ENCODE data around the gene LUC7L.

Gene LUC7L

DNA sequence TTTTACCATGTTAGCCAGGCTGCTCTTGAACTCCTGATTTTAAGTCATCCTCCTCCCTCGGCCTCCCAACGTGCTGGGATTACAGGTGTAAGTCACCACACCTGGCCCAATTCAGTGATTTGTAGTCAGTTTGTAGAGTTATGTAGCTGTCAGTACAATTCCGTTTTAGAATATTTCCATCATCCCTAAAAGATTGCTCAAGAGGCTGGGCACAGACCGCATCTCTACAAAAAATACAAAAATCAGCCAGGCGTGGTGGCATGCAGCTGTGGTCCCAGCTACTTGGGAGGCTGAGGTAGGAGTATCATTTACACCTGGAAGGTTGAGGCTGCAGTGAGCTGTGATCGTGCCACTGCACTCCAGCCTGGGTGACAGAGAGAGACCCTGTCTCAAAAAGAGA, 25.9 kb upstream of the LUC7L start:
- no peaks in the 10 kb centered on the region for H3K27me3 ChIP-seq (ENCODE audit: insufficient read depth, poor library complexity, severe bottlenecking)
- TF ChIP-seq, protein P1, sequence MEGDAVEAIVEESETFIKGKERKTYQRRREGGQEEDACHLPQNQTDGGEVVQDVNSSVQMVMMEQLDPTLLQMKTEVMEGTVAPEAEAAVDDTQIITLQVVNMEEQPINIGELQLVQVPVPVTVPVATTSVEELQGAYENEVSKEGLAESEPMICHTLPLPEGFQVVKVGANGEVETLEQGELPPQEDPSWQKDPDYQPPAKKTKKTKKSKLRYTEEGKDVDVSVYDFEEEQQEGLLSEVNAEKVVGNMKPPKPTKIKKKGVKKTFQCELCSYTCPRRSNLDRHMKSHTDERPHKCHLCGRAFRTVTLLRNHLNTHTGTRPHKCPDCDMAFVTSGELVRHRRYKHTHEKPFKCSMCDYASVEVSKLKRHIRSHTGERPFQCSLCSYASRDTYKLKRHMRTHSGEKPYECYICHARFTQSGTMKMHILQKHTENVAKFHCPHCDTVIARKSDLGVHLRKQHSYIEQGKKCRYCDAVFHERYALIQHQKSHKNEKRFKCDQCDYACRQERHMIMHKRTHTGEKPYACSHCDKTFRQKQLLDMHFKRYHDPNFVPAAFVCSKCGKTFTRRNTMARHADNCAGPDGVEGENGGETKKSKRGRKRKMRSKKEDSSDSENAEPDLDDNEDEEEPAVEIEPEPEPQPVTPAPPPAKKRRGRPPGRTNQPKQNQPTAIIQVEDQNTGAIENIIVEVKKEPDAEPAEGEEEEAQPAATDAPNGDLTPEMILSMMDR (IDR thresholded peaks at IDR 0.05; ENCODE audit: poor library complexity, severe bottlenecking) = no peak
- DNase-seq (ENCODE audit: low spot score) (no peak), ATAC-seq (ENCODE audit: low read depth) (no peak)
- no peak overlapping the region for H3K4me3 ChIP-seq (ENCODE audit: severe bottlenecking)
- no peaks in the 10 kb centered on the region for H3K4me1 ChIP-seq (ENCODE audit: insufficient read depth, poor library complexity, severe bottlenecking)
- H3K36me3 ChIP-seq (ENCODE audit: low read depth) = peaks cover 16% of the 10 kb centered on the region
- no peaks in the 10 kb centered on the region for H3K9me3 ChIP-seq (ENCODE audit: severe bottlenecking)
- H3K27ac ChIP-seq (ENCODE audit: poor library complexity, severe bottlenecking) = no peak overlapping the region

- H3K4me3 ChIP-seq (ENCODE audit: severe bottlenecking) = no peak overlapping the region
- no peak for ATAC-seq (ENCODE audit: low read depth)
- no peaks in the 10 kb centered on the region for H3K4me1 ChIP-seq (ENCODE audit: insufficient read depth, poor library complexity, severe bottlenecking)
- no peaks in the 10 kb centered on the region for H3K9me3 ChIP-seq (ENCODE audit: severe bottlenecking)
- H3K36me3 ChIP-seq (ENCODE audit: low read depth) = peaks cover 17% of the 10 kb centered on the region
- H3K27ac ChIP-seq (ENCODE audit: poor library complexity, severe bottlenecking) = no peak overlapping the region
- TF ChIP-seq, protein P1 (IDR thresholded peaks at IDR 0.05; ENCODE audit: poor library complexity, severe bottlenecking) = no peak
- H3K27me3 ChIP-seq (ENCODE audit: insufficient read depth, poor library complexity, severe bottlenecking) = no peaks in the 10 kb centered on the region
- no peak for DNase-seq (ENCODE audit: low spot score)
Measured at GRCh38 chr16:254461-254860, 25.2 kb upstream of the LUC7L start.

DNA sequence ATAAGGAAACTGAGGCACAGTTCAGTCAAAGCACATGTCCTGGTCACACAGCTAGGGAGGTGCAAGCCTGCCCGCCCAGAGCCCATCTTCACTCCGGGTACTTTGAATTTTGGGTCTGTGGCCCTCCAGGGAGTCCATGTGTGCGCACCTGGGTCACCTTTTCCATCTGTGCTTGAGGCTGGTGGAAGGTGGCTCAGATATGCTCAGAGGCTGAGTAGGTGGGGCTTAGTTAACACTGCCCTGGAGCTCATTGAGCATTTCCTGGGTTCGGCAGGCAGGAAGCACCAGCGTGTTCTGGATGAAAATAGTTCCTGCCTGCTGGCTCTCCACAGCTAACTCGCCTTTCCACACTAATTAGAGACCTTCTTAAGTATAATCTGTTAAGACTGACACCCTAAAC, 24.6 kb upstream of the LUC7L start:
- TF ChIP-seq, protein P1 (IDR thresholded peaks at IDR 0.05; ENCODE audit: poor library complexity, severe bottlenecking) = no peak
- H3K36me3 ChIP-seq (ENCODE audit: low read depth) = peaks cover 12% of the 10 kb centered on the region
- ATAC-seq (ENCODE audit: low read depth) = no peak

DNA sequence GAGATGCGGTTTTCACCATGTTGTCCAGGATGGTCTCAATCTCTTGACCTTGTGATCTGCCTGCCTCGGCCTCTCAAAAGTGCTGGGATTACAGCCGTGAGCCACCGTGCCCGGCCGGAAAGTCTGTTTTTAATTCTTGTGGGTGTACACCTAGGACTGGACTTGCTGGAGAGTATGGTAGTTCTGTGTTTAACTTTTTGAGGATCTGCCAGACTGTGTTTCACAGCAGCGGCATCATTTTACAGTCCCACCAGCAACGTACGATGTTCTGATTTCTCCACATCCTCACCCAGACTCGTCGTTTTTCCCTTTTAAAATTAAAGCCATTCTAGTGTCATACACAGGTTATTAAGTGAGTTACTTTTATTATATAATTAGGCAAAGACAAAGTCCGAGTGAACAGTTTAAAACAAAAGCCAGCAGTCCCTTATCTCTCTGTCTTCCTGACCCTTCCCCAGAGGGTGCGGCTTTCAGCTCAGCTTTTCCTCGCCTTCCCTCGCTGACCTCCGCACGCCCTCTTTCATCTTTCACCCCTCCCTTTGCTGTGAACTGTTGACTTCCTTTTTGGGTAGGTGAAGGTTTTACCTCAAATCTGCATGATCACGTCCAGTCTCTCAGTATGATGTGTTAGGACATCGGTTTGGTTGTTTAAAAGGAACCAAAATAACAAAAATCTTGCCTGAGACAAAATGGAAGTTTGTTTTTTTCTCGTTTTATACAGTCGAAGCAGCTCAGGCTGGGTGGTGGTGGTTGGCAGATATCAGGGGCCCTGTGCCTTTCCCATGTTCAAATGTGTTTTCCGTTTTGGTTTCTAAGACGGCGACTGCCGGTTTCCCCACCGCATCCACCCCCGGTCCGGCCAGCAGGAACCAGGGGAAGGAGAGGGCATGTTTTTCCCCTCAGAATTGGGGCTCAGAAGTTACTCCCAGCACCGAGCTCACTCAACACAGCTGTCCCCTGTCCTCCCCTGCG, 23.4 kb upstream of the LUC7L start:
- no peaks in the 10 kb centered on the region for H3K9me3 ChIP-seq (ENCODE audit: severe bottlenecking)
- no peaks in the 10 kb centered on the region for H3K27me3 ChIP-seq (ENCODE audit: insufficient read depth, poor library complexity, severe bottlenecking)
- no peak overlapping the region for H3K27ac ChIP-seq (ENCODE audit: poor library complexity, severe bottlenecking)
- H3K36me3 ChIP-seq (ENCODE audit: low read depth) = peaks cover 12% of the 10 kb centered on the region
- ATAC-seq (ENCODE audit: low read depth) = no peak
- H3K4me1 ChIP-seq (ENCODE audit: insufficient read depth, poor library complexity, severe bottlenecking) = no peaks in the 10 kb centered on the region
- TF ChIP-seq, protein P1 (IDR thresholded peaks at IDR 0.05; ENCODE audit: poor library complexity, severe bottlenecking) = no peak
- no peak for DNase-seq (ENCODE audit: low spot score)
- H3K4me3 ChIP-seq (ENCODE audit: severe bottlenecking) = no peak overlapping the region

More for the DNA sequence above, 24.6 kb upstream of the LUC7L start:
- DNase-seq (ENCODE audit: low spot score) = no peak
- Histone ChIP-seq H3K9me3 (ENCODE audit: severe bottlenecking) (no peaks in the 10 kb centered on the region), H3K27ac (ENCODE audit: poor library complexity, severe bottlenecking) (no peak overlapping the region), H3K27me3 (ENCODE audit: insufficient read depth, poor library complexity, severe bottlenecking) (no peaks in the 10 kb centered on the region), H3K4me1 (ENCODE audit: insufficient read depth, poor library complexity, severe bottlenecking) (no peaks in the 10 kb centered on the region), H3K4me3 (ENCODE audit: severe bottlenecking) (no peak overlapping the region)

DNA sequence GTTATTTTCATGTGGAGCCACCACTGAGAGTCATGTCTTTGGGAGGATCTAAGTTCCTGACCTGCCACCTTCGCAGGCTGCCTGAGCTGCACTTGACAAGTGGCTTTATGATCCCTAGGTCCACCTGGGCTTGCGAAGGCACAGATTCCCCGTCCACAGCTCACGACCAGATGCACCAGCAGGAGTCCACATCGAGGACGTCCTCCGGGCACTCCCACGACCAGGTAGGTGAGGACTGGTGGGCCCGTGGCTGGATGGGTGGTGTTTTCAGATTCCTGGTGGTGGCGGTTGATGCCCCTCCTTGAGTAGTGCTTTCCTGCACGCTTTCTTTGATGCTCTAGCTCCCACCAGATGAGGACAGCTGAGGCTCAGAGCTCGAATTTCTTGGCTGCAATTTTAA, 20.2 kb upstream of the LUC7L start:
- TF ChIP-seq, protein P1 (IDR thresholded peaks at IDR 0.05; ENCODE audit: poor library complexity, severe bottlenecking) = no peak
- H3K4me1 ChIP-seq (ENCODE audit: insufficient read depth, poor library complexity, severe bottlenecking) = no peaks in the 10 kb centered on the region
- no peaks in the 10 kb centered on the region for H3K27me3 ChIP-seq (ENCODE audit: insufficient read depth, poor library complexity, severe bottlenecking)
- no peak overlapping the region for H3K4me3 ChIP-seq (ENCODE audit: severe bottlenecking)
- H3K9me3 ChIP-seq (ENCODE audit: severe bottlenecking) = no peaks in the 10 kb centered on the region
- H3K36me3 ChIP-seq (ENCODE audit: low read depth) = peaks cover 5% of the 10 kb centered on the region
- no peak for ATAC-seq (ENCODE audit: low read depth)
- H3K27ac ChIP-seq (ENCODE audit: poor library complexity, severe bottlenecking) = no peak overlapping the region
- no peak for DNase-seq (ENCODE audit: low spot score)

Measured in RWPE2 (cell line).